ENCODE data around the gene CCDC12.
A peak's percentile ranks its signal among the peaks of the same experiment; 100 is the strongest.

Gene CCDC12

DNA sequence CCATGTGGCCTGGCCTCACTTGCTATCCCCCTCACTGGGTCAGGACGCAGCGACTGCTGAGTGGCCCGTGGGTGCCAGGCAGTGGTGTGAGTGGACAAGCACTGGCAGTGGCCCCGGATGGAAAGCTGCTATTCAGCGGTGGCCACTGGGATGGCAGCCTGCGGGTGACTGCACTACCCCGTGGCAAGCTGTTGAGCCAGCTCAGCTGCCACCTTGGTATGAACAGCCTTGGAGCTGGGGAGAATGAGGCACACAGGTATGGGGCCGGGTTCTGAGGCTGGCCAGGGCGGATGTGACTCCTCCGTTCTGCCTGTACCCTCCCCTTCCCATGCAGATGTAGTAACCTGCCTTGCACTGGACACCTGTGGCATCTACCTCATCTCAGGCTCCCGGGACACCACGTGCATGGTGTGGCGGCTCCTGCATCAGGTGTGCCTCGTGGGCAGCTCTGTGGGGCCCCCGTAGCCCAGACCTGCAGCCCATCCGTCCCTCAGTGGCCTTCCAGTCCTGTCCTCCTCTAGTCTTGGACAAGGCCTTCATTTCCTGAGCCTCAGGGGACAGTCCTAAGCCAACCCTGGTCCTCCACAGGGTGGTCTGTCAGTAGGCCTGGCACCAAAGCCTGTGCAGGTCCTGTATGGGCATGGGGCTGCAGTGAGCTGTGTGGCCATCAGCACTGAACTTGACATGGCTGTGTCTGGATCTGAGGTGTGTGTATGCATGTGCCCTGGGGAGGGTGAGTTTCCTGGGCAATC, 31.1 kb upstream of the CCDC12 start:
- no peak for DNase-seq

DNA sequence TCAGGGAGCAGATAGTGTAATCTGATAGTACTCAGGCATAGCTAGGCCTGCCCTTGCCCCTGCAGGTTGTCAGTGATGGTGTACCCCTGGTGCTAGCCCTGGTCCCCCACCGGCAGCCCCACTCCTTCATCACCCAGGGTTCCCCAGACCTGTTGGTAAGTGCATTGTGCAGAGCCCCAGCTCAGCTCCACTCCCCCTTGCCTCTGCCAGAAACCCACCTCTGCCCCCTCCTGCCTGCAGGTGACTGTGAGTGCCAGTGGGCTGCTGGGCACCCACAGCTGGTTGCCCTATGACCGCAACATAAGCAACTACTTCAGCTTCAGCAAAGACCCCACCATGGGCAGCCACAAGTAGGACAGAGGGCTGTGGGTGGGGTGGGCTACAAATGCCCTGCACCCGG, 30.5 kb upstream of the CCDC12 start:
- no peak for DNase-seq

DNA sequence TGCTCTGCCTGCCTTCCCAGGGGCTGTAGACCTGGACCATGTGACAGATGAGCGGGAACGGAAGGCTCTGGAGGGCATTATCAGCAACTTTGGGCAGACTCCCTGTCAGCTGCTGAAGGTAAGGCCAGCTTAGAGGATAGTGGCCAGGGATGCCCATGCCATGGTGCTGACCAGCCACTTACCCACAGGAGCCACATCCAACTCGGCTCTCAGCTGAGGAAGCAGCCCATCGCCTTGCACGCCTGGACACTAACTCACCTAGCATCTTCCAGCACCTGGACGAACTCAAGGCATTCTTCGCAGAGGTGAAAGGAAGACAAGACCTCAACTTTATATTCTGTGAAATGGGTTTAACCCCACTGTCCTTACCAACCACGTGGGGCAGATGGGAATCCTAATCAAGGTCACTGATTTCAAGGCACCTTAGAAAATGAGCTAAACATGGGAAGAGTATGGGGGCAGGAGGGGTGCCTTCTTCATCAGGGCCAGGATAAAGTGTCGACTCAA, 29.7 kb upstream of the CCDC12 start:
- no peak for DNase-seq

DNA sequence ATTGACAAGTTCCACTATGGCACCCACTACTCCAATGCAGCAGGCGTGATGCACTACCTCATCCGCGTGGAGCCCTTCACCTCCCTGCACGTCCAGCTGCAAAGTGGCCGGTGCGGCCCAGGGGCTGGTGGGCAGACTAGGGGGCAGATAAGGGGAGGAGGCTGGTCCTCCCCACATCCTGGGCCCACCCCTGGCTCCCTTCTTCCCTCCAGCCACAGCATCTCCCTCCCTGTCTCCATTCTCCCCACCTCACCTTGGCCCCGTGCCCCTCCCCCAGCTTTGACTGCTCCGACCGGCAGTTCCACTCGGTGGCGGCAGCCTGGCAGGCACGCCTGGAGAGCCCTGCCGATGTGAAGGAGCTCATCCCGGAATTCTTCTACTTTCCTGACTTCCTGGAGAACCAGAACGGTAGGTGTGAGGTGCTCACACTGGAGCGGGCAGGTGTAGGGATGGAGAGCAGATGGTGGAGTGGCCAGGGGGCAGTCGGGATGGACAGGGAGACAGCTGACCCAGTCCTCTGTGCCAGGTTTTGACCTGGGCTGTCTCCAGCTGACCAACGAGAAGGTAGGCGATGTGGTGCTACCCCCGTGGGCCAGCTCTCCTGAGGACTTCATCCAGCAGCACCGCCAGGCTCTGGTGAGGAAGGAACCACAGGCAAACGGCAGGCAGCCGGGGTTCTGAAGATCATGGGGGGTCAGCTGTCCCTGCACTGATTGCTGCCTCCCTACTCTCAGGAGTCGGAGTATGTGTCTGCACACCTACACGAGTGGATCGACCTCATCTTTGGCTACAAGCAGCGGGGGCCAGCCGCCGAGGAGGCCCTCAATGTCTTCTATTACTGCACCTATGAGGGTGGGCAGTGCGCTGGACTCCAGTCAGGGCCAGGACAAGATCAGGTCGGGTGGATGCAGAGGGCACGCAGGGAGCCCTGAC, 28.9 kb upstream of the CCDC12 start:
- DNase-seq, result no peak

DNA sequence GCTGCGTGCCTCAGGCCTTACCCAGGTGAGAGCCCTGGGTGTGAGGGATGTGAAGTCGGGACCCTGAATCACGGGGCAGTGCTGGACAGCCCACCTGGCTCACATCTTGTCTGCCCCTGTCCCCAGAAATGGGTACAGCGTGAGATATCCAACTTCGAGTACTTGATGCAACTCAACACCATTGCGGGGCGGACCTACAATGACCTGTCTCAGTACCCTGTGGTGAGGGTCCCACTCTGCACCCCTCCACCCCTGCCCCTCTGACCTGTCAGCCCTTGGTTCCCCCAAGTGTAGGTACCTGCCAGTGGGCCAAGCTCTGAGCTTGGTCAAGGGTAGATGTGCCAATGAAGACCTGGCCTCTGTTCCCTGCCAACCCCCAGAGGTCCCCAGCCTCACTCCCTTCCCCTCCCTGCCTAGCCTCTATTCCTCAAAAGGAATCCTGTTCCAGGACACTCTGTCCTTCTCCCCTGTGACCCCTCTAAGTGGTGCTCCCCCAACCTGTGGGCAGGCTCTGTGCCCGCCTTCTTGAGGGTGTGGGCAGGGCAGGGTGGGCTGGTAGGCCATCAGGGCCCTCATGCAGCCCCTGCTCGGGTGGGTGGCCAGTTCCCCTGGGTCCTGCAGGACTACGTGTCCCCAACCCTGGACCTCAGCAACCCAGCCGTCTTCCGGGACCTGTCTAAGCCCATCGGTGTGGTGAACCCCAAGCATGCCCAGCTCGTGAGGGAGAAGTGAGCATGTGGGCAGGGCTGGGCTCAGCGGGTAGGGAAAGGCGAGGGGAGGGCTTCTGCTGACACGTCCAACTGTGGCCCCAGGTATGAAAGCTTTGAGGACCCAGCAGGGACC, 28.0 kb upstream of the CCDC12 start:
- no peak for DNase-seq

DNA sequence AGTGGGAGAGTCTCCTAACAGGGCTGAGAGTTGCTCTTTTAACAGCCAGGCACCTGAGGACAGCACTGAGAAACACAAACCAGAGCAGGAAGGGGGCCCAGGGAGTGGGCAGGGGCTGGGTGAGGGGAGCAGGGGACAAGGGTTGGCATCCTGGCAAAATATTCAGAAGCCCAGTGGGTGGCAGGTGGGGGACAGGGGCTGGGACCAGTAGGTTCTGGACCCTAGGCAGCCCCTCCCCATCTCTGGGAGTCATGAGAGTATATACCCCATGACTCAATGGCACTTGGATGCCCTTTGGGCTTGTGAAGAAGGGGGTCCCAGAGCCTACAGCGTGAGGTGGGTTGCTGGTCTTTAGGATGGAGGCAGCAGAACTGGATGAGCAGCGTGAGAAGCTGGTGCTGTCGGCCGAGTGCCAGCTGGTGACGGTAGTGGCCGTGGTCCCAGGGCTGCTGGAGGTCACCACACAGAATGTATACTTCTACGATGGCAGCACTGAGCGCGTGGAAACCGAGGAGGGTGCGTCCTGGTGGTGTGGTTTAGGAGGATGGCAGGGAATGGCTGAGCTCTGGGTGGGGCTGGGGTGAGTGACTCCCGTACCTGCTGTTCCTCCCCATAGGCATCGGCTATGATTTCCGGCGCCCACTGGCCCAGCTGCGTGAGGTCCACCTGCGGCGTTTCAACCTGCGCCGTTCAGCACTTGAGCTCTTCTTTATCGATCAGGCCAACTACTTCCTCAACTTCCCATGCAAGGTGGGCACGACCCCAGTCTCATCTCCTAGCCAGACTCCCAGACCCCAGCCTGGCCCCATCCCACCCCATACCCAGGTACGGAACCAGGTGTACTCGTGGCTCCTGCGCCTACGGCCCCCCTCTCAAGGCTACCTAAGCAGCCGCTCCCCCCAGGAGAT, 27.2 kb upstream of the CCDC12 start:
- no peak for DNase-seq

DNA sequence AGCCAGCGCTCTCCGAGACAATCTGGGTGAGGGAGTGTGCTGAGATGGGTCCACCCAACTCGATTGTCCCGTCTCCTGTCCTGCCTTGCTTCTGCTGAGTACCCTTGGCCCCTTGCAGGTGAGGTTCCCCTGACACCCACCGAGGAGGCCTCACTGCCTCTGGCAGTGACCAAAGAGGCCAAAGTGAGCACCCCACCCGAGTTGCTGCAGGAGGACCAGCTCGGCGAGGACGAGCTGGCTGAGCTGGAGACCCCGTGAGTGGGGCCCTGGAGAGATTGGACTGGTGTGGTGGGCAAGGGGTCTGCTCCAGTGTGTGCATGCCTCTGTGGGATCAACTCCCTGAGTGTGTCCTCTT, 26.5 kb upstream of the CCDC12 start:
- no peak for DNase-seq

DNA sequence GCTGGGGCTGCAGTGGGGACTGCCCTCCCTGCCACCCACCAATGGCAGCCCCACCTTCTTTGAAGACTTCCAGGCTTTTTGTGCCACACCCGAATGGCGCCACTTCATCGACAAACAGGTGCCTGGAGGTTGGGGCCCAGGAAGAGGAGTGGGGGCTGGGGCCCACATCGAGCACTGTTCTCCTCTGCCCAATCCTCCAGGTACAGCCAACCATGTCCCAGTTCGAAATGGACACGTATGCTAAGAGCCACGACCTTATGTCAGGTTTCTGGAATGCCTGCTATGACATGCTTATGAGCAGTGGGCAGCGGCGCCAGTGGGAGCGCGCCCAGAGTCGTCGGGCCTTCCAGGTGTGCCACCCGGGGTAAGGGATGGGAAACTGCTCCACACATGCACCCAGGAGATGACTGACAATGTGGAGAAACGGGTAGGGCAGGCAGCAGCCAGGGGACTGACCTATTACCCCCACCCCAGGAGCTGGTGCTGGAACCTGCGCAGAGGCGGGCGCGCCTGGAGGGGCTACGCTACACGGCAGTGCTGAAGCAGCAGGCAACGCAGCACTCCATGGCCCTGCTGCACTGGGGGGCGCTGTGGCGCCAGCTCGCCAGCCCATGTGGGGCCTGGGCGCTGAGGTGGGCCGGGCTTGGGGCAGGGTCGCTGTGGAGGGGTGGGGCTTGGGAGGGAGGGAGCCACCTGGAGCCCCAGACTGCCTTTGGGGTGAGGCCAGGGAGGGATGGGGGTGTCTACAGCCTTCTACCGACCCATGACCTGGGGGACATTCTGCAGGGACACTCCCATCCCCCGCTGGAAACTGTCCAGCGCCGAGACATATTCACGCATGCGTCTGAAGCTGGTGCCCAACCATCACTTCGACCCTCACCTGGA, 25.9 kb upstream of the CCDC12 start:
- DNase-seq, result no peak

DNA sequence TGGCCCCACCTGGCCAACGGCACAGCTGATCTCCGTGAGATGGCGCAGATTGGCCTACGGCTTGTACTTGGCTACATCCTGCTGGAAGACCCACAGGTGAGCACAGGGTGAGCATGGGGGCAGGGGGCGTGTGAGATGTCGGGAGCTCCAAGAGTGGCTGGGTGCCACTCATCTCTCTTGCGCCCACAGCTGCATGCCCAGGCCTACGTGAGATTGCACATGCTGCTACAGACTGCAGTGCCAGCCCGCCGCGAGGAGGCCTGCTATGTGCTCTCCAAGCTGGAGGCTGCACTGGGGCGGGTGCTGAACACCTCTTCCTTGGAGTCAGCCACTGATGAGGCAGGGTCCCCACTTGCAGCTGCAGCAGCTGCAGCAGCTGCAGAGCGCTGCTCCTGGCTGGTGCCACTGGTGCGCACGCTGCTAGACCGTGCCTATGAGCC, 25.2 kb upstream of the CCDC12 start:
- no peak for DNase-seq

DNA sequence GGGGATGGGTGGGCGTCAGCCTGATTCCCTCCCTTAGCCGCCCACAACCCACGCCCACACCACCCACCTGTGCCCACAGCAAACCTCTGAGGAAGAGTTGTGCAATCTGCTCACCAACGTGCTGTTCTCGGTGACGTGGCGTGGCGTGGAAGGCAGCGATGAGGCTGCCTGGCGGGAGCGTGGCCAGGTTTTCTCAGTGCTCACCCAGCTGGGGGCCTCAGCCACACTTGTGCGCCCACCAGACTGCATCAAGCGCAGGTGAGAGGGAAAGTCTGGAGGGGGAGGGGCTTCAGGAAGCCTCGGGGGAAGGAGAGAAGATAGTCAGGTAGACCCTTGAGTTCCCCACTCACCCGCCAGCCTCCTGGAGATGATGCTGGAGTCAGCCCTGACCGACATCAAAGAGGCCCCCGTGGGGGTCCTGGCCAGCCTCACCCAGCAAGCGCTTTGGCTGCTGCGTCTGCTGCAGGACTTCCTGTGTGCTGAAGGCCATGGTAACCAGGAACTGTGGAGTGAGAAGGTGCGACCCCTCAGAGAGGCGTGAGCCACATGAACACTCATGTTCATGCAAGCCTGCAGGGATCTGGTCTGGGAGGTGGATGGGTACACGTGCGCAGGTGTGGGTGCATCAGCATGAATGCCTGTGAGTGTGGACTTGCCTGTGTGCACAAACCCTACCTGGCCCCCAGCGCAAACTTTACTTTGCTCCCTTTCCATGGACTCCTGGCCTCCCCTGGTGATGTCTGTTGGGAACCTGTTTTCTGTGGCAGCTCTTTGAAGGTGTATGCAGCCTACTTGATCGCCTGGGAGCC, 24.6 kb upstream of the CCDC12 start:
- no peak for DNase-seq

DNA sequence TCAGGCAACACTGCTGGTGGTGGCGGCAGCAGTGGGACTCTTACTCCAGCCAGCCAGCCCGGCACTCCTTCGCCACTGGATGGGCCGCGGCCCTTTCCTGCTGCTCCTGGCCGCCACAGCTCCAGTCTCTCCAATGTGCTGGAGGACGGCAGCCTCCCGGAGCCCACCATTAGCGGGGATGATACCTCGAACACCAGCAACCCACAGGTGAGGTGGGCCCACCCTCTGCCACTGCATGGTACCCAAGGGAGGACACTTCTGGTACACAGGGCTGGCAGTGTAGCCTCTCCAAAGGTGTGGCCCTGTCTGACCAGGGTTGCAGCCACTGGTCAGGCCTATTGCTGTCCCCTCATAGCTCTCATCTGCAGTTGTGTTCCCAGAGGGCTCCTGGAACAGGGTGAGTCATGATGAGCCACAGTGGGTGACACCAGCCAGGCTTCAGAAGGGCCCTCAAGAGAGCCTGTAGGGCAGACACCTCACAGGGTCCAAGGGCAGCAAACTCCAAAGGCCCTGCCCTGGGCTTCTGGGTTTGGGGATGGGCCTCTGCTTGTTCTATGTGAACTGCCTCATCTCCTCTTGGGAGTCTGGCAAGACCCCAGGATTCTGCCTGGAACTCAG, 23.8 kb upstream of the CCDC12 start:
- DNase-seq, result peak; percentile 62

DNA sequence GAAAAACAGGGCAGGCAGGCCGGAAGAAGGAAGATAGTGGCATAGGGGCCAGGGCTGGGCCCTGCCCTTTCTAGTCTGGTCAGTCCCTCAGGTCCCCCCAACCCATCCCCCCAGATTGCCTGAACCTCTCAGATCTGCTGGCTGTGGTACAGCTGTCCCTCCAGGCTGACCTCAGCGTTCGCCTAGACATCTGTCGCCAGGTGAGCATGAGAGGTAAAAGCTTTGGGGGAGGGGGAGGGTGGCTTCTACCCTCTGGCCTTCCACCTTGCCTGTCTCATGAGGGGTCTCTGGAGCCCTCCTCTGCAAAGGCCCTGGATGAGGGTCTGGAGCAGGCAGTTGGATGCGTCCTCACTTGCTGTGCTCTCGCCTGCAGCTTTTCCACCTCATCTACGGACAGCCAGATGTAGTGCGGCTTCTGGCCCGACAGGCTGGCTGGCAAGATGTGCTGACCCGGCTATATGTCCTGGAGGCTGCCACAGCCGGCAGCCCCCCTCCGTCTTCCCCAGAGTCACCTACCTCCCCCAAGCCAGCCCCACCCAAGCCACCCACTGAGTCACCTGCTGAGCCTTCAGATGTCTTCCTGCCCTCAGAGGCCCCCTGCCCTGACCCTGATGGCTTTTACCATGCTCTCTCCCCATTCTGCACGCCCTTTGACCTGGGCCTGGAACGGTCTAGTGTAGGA, 23.1 kb upstream of the CCDC12 start:
- DNase-seq, result no peak

DNA sequence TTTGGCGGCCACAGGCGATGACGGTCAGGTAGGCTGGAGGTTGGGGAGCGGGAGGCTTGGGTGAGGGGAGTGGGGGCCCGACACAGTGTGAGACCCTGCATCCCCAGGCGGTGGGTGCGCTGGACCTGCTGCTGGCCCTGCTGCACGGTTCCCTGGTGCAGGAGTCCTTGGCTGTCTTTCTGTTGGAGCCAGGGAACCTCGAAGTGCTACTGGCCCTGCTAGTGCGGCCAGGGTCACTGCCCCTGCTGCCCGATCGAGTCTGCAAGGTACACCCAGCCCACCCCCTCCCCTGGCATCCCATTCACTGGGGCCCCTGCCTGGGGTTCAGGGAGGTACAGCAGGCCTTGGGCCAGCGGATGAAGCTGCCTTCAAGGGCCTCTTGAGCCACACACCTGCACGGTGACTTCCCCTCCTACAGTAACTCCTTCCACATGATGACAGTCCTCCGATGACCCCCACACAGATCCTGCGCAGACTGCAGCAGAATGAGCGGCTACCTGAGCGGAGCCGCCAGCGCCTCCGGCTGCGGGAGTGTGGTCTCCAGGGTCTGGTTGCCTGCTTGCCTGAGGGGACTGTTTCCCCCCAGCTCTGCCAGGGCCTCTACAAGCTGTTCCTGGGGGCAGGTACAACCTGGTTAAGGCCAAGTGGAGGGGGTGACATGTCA, 22.4 kb upstream of the CCDC12 start:
- no peak for DNase-seq

DNA sequence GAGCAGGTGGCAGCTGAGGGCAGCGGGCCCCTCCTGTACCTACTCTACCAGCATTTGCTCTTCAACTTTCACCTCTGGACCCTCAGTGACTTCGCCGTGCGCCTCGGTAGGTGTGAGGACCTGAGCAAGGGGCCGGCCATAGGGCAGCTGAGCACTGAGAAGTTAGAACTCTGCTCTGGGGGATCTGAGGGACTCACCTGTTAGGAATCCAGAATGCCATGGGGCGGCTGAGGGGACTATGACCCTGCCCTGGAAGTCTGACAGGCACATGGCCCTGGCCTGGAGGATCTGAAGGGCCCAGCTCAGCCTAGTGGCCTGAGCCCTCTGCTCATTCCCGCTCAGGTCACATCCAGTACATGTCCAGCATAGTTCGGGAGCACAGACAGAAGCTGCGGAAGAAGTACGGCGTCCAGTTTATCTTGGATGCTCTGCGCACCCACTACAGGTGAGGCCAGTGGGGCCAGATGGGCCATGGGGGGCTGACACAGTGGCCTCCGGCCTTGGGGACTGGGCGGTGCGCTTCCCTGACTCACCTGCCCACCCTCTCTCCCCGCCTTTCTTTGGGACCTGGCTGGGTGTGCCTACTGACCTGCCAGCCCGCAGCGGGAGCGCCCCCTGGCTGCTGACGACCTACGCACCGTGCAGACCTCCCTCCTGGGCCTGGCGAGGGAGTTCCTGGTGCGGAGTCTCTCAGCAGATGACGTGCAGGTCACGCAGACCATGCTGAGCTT, 21.7 kb upstream of the CCDC12 start:
- DNase-seq, result peak; percentile 36

DNA sequence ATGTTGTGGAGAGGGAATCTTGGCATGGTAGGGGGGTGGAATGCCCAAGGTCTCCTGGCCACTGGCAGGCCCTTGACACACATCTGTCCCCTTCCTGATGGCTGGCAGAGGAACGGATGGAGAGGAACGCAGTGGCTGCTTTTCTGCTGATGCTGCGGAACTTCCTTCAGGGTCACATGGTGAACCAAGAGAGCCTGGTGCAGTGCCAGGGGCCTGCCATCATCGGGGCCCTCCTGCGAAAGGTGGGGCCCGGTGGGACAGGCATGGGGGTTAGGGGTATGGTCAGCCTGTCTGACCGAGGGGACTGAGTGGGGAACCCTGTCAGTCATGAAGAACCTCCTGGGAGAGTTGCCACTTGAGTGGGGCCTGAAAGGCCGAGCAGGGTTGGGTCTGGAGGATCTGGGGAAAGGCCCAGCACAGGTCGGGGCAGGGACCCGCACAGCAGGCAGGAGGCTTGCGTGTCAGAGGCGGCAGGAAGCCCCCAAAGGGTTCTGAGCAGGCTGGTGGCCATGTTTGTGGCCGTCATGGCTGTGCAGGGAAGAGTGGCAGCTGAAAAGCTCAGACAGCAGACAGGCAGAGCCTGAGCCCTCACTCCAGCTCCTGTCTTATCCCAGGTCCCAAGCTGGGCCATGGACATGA, 21.0 kb upstream of the CCDC12 start:
- no peak for DNase-seq

DNA sequence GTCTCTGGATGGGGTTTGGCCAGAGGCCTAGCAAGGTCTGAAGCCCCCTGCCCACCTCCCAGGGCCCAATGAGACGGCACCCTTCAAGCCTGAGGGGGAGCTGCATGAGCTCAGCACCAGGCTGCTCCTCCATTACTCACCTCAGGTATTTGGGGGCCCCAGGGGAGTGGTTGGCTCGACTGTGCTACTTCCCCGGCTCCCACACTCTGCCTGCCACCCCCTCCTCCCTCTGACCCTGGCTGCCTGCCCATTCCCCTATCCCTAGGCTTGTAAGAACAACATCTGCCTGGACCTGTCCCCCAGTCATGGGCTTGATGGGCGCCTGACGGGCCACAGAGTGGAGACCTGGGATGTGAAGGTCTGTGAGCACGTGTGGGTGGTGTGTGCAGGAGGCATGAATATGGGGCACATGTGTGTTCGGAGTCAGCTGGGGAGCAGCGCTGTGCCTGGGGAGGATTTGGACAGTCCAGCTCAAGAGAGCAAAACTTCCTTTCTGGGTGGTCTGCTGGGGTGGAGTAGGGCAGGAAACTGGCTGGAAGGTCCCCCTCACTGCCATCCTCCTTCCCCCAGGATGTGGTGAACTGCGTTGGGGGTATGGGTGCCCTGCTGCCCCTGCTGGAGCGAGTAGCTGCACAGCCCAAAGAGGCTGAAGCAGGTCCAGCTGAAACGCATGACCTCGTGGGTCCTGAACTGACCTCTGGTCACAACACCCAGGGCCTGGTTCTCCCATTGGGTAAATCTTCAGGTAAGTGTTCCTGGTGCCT, 20.3 kb upstream of the CCDC12 start:
- DNase-seq, result no peak

All from fibroblast of skin of back (primary cell).